DND-41 (cell line): Measurements from ENCODE around the gene BPIFB1.

Source experiments
- ATAC-seq: fragments of 200-7000 bp; cut with Tn5 transposase; 3 replicates; pipeline ENCODE4 v1.9.1; 2021; ENCODE audit warnings: low read depth; ENCODE audit not compliant: insufficient read depth
- DNase-seq: peaks from one replicate; pipeline ENCODE4 v3.0.0-alpha.2; 2020
- H2AFZ ChIP-seq: 2 replicates; pipeline ENCODE4 v1.6.0; 2012; ENCODE audit warnings: low read depth, low read length
- H3K27ac ChIP-seq: 2 replicates; pipeline ENCODE4 v1.5.1; 2012; ENCODE audit warnings: low read length, inconsistent platforms
- H3K27me3 ChIP-seq: fragments of 200-600 bp; sonication (generic); 2 replicates; pipeline ENCODE4 v1.6.0; 2012; ENCODE audit warnings: low read length, mild to moderate bottlenecking, inconsistent platforms; ENCODE audit not compliant: insufficient read depth, poor library complexity
- H3K36me3 ChIP-seq: 2 replicates; pipeline ENCODE4 v1.5.1; 2012; ENCODE audit warnings: low read length, inconsistent platforms; ENCODE audit not compliant: insufficient read depth
- H3K4me1 ChIP-seq: 2 replicates; pipeline ENCODE4 v1.5.1; 2012; ENCODE audit warnings: mild to moderate bottlenecking, low read length; ENCODE audit not compliant: insufficient read depth
- H3K4me2 ChIP-seq: 2 replicates; pipeline ENCODE4 v1.6.0; 2012; ENCODE audit warnings: mild to moderate bottlenecking, moderate library complexity, low read length, inconsistent platforms; ENCODE audit not compliant: insufficient read depth
- H3K4me3 ChIP-seq, 2 experiments: fragments of 200-600 bp in 1 of 2; shearing (Covaris generic) in 1 of 2; 2 replicates each; pipeline ENCODE4 v1.5.1; 2012 to 2016; ENCODE audit warnings: inconsistent platforms in 2 of 2, low read length in 2 of 2, mild to moderate bottlenecking in 2 of 2, low read depth in 1 of 2, moderate library complexity in 1 of 2
- H3K79me2 ChIP-seq: 2 replicates; pipeline ENCODE4 v1.6.0; 2012; ENCODE audit warnings: low read length, inconsistent platforms; ENCODE audit not compliant: insufficient read depth
- H3K9ac ChIP-seq: 2 replicates; pipeline ENCODE4 v1.6.0; 2012; ENCODE audit warnings: low read depth, mild to moderate bottlenecking, inconsistent platforms, low read length, moderate library complexity
- H3K9me3 ChIP-seq: 2 replicates; pipeline ENCODE4 v1.5.1; 2012; ENCODE audit warnings: low read length, moderate library complexity, mild to moderate bottlenecking, inconsistent platforms; ENCODE audit not compliant: insufficient read depth, severe bottlenecking
- H4K20me1 ChIP-seq: 2 replicates; pipeline ENCODE4 v1.6.0; 2012; ENCODE audit warnings: low read length; ENCODE audit not compliant: insufficient read depth
- CTCF ChIP-seq: IDR thresholded peaks from 2 replicates; pipeline ENCODE4 v1.5.1; 2012; ENCODE audit warnings: borderline replicate concordance, low read length, moderate library complexity, mild to moderate bottlenecking; ENCODE audit not compliant: poor library complexity, severe bottlenecking; ENCODE audit errors: extremely low read depth
- EZH2 ChIP-seq: IDR thresholded peaks from 3 replicates; pipeline ENCODE4 v1.6.1; 2012; ENCODE audit warnings: borderline replicate concordance, low read depth, mild to moderate bottlenecking, moderate library complexity, low read length, inconsistent platforms; ENCODE audit not compliant: severe bottlenecking

BPIFB1 gene

GRCh38 chr20:33316958-33317357 is 33.9 kb downstream of the BPIFB1 start:
- Histone ChIP-seq H3K4me1 (0 out of 2 replicates have a peak, but pooled peaks cover 3% of the 10 kb centered on the region), H3K36me3 (no peaks in the 10 kb centered on the region), H3K27me3 (peaks cover 3% of the 10 kb centered on the region), H3K4me2 (no peak overlapping the region), H3K79me2 (no peaks in the 10 kb centered on the region), H2AFZ (no peak overlapping the region), H3K9ac (no peak overlapping the region), H3K4me3 (no peak overlapping the region), H4K20me1 (no peaks in the 10 kb centered on the region), H3K9me3 (no peaks in the 10 kb centered on the region), H3K27ac (no peak overlapping the region)
- no peak for ATAC-seq
- no peak for TF ChIP-seq EZH2
- no peak for TF ChIP-seq CTCF
- no peak for DNase-seq

DNA sequence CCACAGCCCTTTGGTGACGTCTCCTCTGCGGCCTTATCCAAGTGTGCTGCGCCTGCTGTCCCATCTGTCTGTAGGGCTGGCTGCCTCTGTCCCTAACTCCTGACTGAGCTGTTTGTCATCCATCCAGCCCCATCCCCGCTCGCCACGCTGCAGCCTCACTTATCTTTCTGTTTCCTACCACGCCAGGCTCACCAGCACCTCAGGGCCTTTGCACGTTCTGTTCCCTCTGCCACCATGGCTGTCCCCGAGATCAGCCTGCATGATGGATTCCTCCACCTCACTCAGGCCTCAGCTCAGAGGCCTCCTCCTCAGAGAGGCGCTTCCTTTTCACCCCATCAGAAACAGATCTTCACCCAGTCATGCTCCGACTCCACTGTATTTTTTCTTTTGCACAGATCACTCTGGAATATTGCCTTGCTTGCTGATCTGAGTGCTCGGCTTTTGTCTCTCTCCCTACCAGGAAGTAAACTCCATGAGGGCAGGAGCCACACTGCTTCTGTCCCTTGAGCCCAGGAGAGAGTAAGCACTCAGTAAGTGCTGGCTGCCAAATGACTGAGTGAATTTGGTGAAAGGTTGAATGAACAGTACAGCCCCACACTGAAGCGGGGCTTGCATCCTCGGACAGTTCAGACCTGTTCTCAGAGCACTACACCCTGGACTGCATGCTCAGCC is 34.5 kb downstream of the BPIFB1 start:
- Histone ChIP-seq H3K4me3 (no peak overlapping the region), H3K27ac (no peak overlapping the region), H3K9ac (no peak overlapping the region), H3K9me3 (no peaks in the 10 kb centered on the region), H3K4me2 (no peak overlapping the region), H3K4me1 (0 out of 2 replicates have a peak, but pooled peaks cover 3% of the 10 kb centered on the region), H3K27me3 (peaks cover 3% of the 10 kb centered on the region), H2AFZ (no peak overlapping the region), H3K36me3 (no peaks in the 10 kb centered on the region), H3K79me2 (no peaks in the 10 kb centered on the region), H4K20me1 (no peaks in the 10 kb centered on the region)
- no peak for TF ChIP-seq EZH2
- no peak for TF ChIP-seq CTCF
- DNase-seq = no peak
- ATAC-seq = no peak

GRCh38 chr20:33318096-33318429 is 35.0 kb downstream of the BPIFB1 start:
- Histone ChIP-seq H4K20me1 (no peaks in the 10 kb centered on the region), H3K9me3 (no peaks in the 10 kb centered on the region), H3K36me3 (no peaks in the 10 kb centered on the region), H3K27me3 (peaks cover 3% of the 10 kb centered on the region), H3K4me1 (0 out of 2 replicates have a peak, but pooled peaks cover 3% of the 10 kb centered on the region), H3K4me2 (no peak overlapping the region), H3K9ac (no peak overlapping the region), H3K4me3 (no peak overlapping the region), H3K79me2 (no peaks in the 10 kb centered on the region), H2AFZ (no peak overlapping the region), H3K27ac (no peak overlapping the region)
- TF ChIP-seq EZH2 = no peak
- TF ChIP-seq CTCF = no peak
- DNase-seq (no peak), ATAC-seq (no peak)
